LNCaP clone FGC (cell line): Measurements from ENCODE around the gene AP1S1.

Experiments used
- DNase-seq: peaks from one replicate; pipeline ENCODE4 v3.0.0-alpha.2; 2011; ENCODE audit warnings: low read depth
- H3K4me3 ChIP-seq: 2 replicates; pipeline ENCODE4 v1.5.1; 2011; ENCODE audit warnings: mild to moderate bottlenecking, low read depth, low read length, control low read depth
- CTCF ChIP-seq: IDR thresholded peaks from 2 replicates; pipeline ENCODE4 v1.5.1; 2012; ENCODE audit warnings: mild to moderate bottlenecking; ENCODE audit not compliant: control insufficient read depth, insufficient read depth; ENCODE audit errors: extremely low read depth

The AP1S1 gene

DNA sequence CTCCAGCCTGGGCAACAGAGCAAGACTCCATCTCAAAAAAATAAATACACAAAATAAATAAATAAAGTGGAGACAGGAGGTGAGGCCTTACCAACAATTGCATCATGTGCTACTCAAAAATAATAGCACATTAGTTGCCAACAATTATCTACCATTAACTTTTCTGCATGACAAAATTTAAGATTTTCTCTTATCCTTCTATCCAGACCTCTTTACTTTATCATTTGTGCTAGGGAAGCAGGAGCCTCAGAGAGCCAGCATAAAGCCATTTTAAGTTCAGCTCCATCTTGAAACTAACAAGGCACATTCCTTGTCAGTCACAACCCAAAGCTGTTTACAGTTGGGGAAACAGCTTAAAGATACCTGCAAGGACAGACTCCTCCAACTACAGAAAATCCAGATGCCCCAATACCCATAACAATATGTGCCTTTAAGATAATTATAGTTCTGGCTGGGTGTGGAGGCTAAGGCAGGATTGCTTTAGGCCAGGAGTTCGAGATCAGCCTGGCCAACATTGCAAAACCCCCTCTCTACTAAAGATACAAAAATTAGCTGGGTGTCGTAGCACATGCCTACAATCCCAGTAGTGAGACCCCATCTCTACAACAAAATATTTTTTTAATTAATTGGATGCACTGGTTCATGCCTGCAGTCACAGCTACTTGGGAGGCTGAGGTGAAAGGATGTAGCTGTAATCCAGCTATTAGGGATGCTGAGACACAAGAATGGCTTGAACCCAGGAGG is 2.2 kb upstream of the AP1S1 start:
- DNase-seq = no peak
- no peak for TF ChIP-seq CTCF
- no peak overlapping the region for H3K4me3 ChIP-seq

GRCh38 chr7:101154693-101155102 is 422 bp downstream of the AP1S1 start:
- peak overlapping the region; percentile 90 for H3K4me3 ChIP-seq
- no peak for TF ChIP-seq CTCF
- no peak for DNase-seq

DNA sequence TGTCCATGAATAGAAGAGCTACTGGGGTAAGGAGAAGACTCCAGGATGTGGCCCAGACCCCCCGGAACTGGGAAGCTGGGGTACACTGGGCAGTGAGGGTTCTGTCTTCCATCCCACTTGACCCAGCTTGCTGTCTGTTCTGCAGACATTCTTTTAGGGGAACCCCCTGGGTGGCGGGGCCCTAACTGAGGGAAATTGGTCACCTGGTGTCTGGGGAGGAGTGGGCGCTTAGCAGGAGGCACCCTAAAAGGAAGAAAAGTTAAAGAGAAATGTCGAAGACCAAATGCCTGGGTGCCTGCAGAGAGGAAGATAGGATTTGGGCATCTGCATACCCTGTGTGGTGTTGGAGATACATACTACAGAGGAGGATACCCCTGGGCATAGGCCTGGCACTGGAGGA is 1.0 kb downstream of the AP1S1 start:
- no peak for DNase-seq
- peak overlapping the region; percentile 90 for H3K4me3 ChIP-seq
- TF ChIP-seq CTCF = no peak

DNA sequence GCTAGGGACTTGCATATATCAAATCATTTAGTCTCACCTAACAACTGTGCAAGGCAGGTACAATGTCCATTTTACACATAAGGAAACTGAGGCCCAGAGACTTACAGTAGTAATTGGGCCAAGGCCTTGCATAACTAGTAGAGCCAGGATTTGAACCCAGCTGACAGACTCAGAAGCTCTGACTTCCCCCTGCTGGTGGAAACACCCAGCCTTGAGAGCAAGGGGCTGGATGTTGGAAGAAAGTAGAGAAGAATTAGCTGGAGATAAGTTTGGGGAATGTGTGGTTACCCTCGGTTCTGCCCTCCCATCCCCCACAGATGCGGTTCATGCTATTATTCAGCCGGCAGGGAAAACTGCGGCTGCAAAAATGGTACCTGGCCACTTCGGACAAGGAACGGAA is 2.0 kb downstream of the AP1S1 start:
- DNase-seq = no peak
- H3K4me3 ChIP-seq = no peak overlapping the region
- TF ChIP-seq CTCF = no peak

DNA sequence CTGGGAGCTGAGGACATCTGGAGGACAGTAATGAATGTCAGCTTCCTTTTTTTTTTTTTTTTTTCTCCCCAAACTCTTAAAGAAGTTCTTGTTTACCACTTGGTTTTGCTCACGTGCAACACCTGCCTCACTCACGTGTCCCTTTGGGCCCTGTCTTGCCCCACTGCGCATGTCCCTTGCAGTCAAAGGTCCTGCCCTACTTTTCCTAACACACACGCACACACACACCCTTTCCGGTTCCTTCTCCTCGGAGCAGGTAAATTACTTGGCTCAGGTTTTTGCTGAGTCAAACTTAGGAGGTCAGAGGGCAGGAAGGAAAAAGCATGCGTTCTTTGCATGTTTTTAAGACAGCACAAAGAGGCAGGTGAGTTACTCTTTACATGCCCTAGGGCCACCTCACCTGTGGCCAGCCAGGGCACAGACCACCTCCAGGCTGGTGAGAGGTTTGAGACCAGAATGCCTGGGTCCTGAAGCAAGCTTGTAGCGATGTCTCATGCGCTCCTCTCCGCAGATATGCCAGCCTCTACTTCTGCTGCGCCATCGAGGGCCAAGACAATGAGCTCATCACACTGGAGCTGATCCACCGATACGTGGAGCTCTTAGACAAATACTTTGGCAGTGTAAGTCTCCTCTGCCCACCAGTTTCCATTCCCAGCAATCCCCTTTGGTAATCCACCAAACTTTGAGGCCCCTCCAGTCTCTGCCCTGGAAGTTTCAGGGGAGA is 2.8 kb downstream of the AP1S1 start:
- peak overlapping the region; percentile 30 for H3K4me3 ChIP-seq
- peak; percentile 91 for DNase-seq
- TF ChIP-seq CTCF = no peak

- no peak for TF ChIP-seq CTCF
- H3K4me3 ChIP-seq = no peak overlapping the region
- DNase-seq = no peak
Observed at GRCh38 chr7:101159696-101160674, 5.7 kb downstream of the AP1S1 start.
